Psoas muscle (tissue), 8 donors: ENCODE results near the gene NAT9. TPM values are rescaled to one million over a fixed set of nuclear protein-coding genes. Genes with fewer than 3 reads are reported as not detected.

ENCODE experiments used
- ATAC-seq, 4 donors: fragments of 200-7000 bp; cut with Tn5 transposase; one replicate each; pipeline ENCODE4 v1.9.1; 2020; ENCODE audit warnings: moderate library complexity in 3 of 4, mild to moderate bottlenecking in 2 of 4
- DNase-seq, 2 donors: peaks; one replicate each; pipeline ENCODE4 v3.0.0-alpha.2; 2020
- H3K27ac ChIP-seq: fragments of 200-600 bp; one replicate; pipeline ENCODE4 v1.8.0; 2022
- H3K27me3 ChIP-seq, 3 donors: fragments of 200-600 bp in 1 of 3; one replicate each; pipeline versions ENCODE4 v1.6.1 to v1.8.0; 2013 to 2022; ENCODE audit warnings: low read length in 2 of 3, mild to moderate bottlenecking in 2 of 3, moderate library complexity in 1 of 3; ENCODE audit not compliant: insufficient read depth in 3 of 3
- H3K36me3 ChIP-seq, 2 donors: fragments of 200-600 bp in 1 of 2; one replicate each; pipeline versions ENCODE4 v1.6.1 to v1.8.0; 2013 to 2022; ENCODE audit warnings: low read depth in 1 of 2, mild to moderate bottlenecking in 1 of 2, moderate library complexity in 1 of 2; ENCODE audit not compliant: insufficient read depth in 1 of 2
- H3K4me1 ChIP-seq: fragments of 200-600 bp; one replicate; pipeline ENCODE4 v1.8.0; 2022
- H3K4me3 ChIP-seq: fragments of 200-600 bp; one replicate; pipeline ENCODE4 v1.8.0; 2022; ENCODE audit warnings: mild to moderate bottlenecking
- H3K9me3 ChIP-seq: fragments of 200-600 bp; one replicate; pipeline ENCODE4 v1.8.0; 2022
- CTCF ChIP-seq: fragments of 200-600 bp; IDR thresholded peaks from one replicate; pipeline ENCODE4 v1.8.0; 2022; ENCODE audit warnings: antibody characterized with exemption
- WGBS, 3 donors: extraction: QIAGEN DNeasy Blood & Tissue Kit; methylation state at CpG; one replicate each; pipeline versions ENCODE4 v1.1.6 to v1.1.7; 2013; 5-methylcytosine and 5-hydroxymethylcytosine counted together
- intact Hi-C, 2 donors: fragments of 100-400 bp; cut with DNase I; formaldehyde crosslinking; loops; one replicate each; pipeline versions ENCODE4 v1.11.0 to v1.14.2; 2022
- polyA plus RNA-seq, 3 donors: library from polyadenylated mRNA; stranded (reverse); fragments of 200-250 nt; gene quantifications; one replicate each; pipeline ENCODE4 v1.2.3, GENCODE V29; 2013
- total RNA-seq, 4 donors: library from RNA; stranded (reverse); fragmentation: NEBNext Ultra II Directional in 2 of 4; extraction: Animal tissue kit (Norgen Biotek cat#: 25700) in 2 of 4; gene quantifications; one replicate each; pipeline versions ENCODE4 v1.2.1 to v1.2.4, GENCODE V29; 2021 to 2023
- donor health status: healthy with polysubstance abuse.
- donor health status: DM: no; HTN: no; CAD: no; lungs with moderate emphysema.
- donor health status: Bipolar disorder and iron deficiency.
- donor health status: healthy.
- donor health status: DM: yes; HTN: yes; CAD: no.
- donor health status: DM: no; HTN: no; CAD: no.
- donor health status: DM: no; HTN: no; CAD: no.
- donor health status: DM: yes; HTN: yes; CAD: no.

Gene NAT9
- total and polyA plus RNA-seq, 7 donors: 15.2 to 52.5 (median 25.8) TPM

- ATAC-seq (no peak), DNase-seq (no peak)
- no peaks in the 10 kb centered on the region for H3K4me1 ChIP-seq
- peaks cover 0 to 15% of the 10 kb centered on the region in 2 donors for H3K36me3 ChIP-seq
- H3K27ac ChIP-seq: no peak overlapping the region
- no peaks in the 10 kb centered on the region for H3K9me3 ChIP-seq
- WGBS, 3 donors: 73 to 87% (median 73%) methylated on average over 15 of the region's 15 CpGs
- intact Hi-C loops: no loop called here
- TF ChIP-seq CTCF: no peak
- H3K27me3 ChIP-seq: no peaks in the 10 kb centered on the region
- H3K4me3 ChIP-seq: no peak overlapping the region
Measured at GRCh38 chr17:74815550-74816370, 39.6 kb upstream of the NAT9 start.

GRCh38 chr17:74815067-74815466 is 38.9 kb upstream of the NAT9 start:
- peaks cover 0 to 10% of the 10 kb centered on the region in 2 donors for H3K36me3 ChIP-seq
- 97% methylated on average over 7 of the region's 7 CpGs for WGBS, 3 donors
- no peak overlapping the region for H3K27ac ChIP-seq
- H3K27me3 ChIP-seq: no peaks in the 10 kb centered on the region
- intact Hi-C loops: no loop called here
- no peak overlapping the region for H3K4me3 ChIP-seq
- no peaks in the 10 kb centered on the region for H3K4me1 ChIP-seq
- DNase-seq: no peak
- TF ChIP-seq CTCF: no peak
- H3K9me3 ChIP-seq: no peaks in the 10 kb centered on the region
- ATAC-seq: no peak

DNA sequence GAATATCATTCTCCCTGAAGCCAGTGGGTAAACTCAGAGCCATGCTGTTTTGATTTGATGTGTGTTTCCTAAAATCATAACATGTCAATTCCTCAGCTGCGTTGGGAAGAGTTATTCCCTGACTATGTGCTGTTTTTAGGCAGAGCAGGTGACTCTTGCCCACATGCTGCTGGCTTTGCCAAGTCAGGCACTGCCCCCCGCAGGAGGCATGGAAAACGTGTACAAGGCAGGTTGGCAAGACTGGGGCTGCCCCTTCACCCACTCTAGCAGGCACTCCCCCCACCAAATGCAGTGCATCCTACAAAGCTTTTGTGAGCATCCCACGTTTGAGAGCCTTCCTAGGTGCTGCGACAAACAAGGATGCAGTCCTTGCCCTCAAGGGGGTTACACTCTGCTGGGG is 38.3 kb upstream of the NAT9 start:
- Histone ChIP-seq H3K36me3 (peaks cover 0 to 4% of the 10 kb centered on the region in 2 donors), H3K27ac (no peak overlapping the region), H3K4me1 (no peaks in the 10 kb centered on the region), H3K4me3 (no peak overlapping the region), H3K27me3 (no peaks in the 10 kb centered on the region), H3K9me3 (no peaks in the 10 kb centered on the region)
- WGBS, 3 donors: 68 to 70% (median 69%) methylated on average over 5 of the region's 5 CpGs
- no peak for TF ChIP-seq CTCF
- DNase-seq (no peak), ATAC-seq (no peak)
- intact Hi-C loops: no loop called here

DNA sequence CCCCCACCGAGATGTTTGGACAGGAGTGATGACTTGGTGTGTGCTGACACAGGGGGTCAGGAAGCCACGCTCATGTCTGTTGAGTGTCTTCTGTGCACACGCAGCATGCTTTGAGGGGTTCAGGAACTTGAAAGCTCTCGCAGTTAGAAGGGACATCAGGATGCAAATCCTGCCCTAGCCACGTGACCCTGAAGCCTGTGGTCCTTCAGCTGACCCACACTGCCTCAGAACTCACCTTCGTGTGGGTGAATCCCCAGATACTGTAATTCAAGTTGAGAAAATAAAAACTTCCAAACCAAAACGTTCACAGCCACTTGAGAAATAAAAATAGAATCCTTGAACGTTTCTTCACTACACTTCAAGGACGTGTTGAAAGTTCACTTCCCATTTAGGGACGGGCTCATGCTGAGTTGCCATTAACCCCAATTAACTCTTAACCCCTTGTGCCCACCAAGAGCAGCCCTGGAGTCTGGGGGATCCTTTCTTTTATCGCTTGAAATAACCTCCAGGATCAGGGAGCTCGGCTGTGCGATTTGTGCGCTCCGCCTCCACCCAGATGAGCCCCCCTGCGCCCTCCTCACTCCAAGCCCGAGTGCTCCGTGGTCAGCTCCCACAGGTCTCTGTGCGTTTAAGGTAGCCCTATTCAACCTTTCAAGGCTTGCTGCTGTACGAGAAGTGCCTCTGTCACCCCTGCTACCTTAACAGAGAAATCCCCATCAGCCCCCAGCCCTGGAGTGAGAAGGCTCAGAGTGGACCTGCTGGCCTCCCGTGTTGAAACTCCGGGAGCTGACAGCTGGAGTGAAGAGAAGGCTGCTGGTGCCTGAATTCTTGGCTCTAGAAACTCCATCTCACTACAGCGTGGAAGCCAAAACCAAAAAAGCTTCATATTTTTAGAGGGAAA is 36.2 kb upstream of the NAT9 start:
- H3K9me3 ChIP-seq: no peaks in the 10 kb centered on the region
- intact Hi-C loops: no loop called here
- no peaks in the 10 kb centered on the region for H3K36me3 ChIP-seq
- H3K4me1 ChIP-seq: no peaks in the 10 kb centered on the region
- H3K4me3 ChIP-seq: no peak overlapping the region
- H3K27me3 ChIP-seq: no peaks in the 10 kb centered on the region
- H3K27ac ChIP-seq: no peak overlapping the region
- WGBS, 3 donors: 55 to 63% (median 55%) methylated on average over 23 of the region's 23 CpGs
- no peak for DNase-seq
- TF ChIP-seq CTCF: no peak
- no peak for ATAC-seq
